GM21737 (cell line): ENCODE data around the gene ZNF444.
"Not testable (repeated sequence)": the region's sequence is repeated elsewhere in the genome, so short reads cannot be mapped to it uniquely, and the experiment has no call there.

Experiments used
- ATAC-seq: cut with Tn5 transposase; IDR thresholded peaks from one replicate; pipeline ENCODE4 v1.9.1; 2021; ENCODE audit warnings: mild to moderate bottlenecking, moderate library complexity; ENCODE audit not compliant: unreplicated experiment

The ZNF444 gene

DNA sequence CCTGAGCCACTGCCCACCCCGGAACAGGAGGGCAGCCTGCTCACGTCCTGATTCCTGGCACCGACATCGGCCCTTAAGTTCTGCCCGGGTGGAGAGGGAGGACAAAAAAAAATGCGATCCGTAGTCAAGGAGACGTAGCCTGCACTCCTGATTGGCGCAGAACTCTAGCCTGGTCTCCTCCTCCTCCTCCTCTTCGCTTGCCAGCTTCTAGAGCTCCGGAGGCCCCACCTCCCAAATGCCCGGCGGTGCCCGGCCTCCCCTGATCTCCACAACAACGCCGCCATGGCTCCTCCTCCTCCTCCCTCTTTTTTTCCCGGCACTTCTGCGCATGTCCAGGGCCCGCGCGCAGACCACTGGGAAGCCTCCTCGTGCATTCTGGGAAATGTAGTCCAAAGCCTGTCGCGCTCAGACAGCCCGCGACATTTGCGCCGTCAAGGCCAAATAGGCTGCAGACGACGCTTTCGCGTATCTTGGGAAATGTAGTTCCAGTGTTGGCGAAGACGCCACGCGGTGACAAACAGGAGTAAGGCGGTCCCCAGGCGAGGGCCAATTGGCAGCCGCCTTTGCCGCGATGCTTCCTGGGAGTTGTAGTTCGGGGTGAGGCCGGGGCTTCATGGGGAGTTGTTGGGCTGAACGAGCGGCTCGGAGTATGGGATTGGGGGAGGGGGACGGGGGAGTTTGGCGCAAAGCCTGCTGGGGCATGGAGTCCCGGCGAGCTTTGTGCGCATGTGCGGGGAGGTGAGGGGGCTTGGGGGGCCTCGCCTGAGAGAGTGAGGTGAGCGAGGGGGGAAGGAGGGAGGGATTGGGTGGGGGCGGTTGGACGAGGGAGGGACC is at the start of gene ZNF444:
Gene ZNF444 (plus strand): TSS at position 705 of the 834 bp plus-strand sequence. CDS start 5,625 bp downstream, outside the sequence.
- ATAC-seq: peak; percentile 88

- no peak for ATAC-seq
Measured at GRCh38 chr19:56091751-56092546, 49.1 kb upstream of the ZNF444 start.

DNA sequence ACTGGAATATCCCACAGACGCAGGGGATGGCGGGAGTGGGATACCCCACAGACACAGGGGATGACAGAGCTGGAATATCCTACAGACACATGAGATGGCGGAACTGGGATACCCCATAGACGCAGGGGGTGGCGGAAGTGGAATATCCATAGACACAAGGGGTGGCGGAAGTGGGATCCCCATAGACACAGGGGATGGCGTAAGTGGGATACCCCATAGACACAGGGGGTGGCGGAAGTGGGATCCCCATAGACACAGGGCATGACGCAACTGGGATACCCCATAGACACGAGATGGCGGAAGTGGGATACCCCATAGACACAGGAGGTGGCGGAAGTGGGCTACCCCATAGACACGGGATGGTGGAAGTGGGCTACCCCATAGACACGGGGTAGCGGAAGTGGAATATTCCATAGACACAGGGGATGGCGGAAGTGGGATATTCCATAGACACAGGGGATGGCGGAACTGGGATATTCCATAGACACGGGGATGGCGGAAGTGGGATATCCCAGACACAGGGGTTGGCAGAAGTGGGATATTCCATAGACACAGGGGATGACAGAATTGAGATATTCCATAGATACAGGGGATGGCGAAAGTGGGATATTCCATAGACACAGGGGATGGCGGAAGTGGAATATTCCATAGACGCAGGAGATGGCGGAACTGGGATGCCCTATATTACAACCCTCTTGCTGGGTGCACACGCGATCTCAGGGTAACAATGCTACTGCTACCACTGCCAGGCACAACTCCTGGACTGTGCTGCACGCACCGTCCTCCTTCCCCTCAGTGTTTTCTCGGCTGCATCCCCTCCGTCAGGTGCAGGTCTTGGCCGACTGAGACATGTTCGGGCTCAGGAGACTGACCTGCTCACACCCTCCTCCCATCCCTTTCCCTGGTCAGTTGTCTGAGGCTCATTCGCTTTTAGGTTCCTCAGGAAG is 48.1 kb upstream of the ZNF444 start:
- no peak for ATAC-seq

GRCh38 chr19:56094449-56094848 is 46.6 kb upstream of the ZNF444 start:
- ATAC-seq: no peak

DNA sequence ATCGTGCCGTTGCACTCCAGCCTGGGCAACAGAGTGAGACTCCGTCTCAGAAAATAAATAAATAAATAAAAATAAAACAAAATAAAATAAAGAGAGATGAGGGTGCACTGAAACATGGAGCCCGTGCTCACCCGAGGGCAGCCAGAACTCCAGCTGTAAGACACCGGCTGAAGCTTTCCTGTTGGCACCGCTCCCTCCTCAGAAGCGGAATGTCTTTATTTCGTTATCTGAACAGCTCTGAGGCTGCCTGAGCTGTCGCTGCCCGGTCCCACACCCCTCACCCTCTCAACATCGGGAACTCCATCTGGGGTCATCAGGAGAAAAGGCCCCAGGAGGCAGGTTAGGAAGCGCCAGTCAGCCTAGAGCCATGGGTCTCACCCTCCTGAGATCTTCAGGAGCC is 44.4 kb upstream of the ZNF444 start:
- no peak for ATAC-seq

- no peak for ATAC-seq
Measured at GRCh38 chr19:56097306-56097705, 43.8 kb upstream of the ZNF444 start.

- no peak for ATAC-seq
Measured at GRCh38 chr19:56097776-56098175, 43.3 kb upstream of the ZNF444 start.

DNA sequence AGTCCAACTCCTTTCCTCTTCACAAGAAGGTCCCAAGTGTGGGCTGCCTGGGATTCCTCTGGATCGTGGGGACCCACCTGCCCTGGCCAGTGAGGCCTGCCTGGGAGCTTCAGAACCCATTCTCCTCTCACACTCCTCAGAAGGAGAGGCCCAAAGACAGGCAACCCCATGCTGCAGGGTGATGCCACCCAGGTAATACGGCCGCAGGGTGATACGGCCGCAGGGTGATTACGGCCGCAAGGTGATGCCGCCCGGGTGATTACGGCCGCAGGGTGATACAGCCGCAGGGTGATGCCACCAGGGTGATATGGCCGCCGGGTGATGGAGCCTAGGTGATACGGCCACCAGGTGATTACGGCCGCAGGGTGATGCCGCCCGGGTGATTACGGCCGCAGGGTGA is 42.9 kb upstream of the ZNF444 start:
- not testable (repeated sequence) for ATAC-seq

DNA sequence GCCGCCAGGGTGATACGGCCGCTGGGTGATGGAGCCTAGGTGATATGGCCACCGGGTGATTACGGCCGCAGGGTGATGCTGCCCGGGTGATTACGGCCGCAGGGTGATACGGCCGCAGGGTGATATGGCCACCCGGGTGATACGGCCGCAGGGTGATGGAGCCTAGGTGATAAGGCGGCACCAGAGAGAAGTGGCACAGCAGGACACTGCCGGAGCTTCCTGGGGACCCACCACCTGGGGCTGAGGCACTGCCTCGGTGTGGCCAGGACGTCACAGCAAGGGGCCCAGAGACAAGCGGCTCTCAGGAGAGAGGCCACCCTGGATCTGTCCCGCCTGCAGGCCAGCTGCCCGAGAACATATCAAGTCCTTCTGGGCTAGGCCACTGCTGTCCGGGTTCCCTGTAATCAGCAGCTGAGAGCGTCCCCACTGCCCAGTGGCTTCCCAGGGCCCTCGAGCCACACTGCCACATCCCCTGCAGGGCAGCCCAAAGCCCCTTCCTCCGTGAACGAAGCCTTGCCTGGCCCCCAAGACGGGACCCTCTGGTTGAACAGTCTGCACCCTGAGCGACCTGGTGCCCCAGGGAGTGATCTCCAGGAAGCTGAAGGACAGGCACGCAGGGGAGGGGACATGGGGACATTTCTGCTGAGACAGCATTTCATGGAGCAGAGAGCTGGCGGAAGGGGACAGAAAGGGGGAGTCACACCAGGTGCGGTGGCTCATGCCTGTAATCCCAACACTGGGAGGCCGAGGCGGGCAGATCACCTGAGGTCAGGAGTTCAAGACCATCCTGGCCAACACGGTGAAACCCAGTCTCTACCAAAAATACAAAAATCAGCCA is 42.1 kb upstream of the ZNF444 start:
- no peak for ATAC-seq

DNA sequence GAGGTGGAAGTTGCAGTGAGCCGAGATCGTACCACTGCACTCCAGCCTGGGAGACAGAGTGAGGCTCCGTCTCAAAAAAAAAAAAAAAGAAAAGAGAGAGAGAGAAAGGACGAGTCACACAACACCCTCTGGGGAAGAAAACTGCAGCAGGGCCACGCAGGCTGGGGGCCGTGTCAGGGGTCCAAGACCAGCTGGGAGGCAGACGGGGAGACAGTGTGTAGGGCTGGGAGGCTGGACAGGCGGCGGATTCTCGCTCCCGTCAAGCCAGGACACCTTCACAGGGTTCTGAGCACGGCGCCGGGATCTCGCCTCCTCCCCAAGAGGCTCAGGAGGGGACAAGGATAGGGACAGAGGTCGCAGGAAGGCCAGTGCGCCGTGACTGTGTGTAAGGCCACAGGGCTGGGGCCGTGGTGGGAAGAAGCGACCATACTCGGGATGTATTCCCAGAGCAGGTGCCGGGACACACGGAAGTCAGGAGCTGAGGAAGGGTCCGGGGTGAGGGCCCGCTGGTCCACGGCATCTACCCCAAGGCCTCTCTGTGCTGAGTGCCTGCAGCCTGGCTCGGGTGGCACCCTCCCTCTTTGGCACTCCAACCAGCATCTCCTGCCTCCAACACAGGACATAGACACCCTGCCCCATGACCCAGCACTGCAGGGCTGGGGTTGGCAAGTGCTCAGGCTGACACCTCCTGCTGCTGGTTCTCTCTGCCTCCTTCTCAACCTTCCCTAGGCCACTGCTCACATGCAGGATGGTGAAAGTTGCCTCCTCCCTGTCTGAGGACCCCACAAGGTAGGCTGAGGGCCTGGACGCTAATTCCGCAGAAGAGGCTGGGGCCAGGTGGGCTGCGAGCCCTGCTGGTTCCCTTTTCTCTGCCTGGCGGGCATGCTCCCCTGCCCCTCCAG is 41.2 kb upstream of the ZNF444 start:
- ATAC-seq: no peak

GRCh38 chr19:56101095-56101494 is 40.0 kb upstream of the ZNF444 start:
- ATAC-seq: no peak

DNA sequence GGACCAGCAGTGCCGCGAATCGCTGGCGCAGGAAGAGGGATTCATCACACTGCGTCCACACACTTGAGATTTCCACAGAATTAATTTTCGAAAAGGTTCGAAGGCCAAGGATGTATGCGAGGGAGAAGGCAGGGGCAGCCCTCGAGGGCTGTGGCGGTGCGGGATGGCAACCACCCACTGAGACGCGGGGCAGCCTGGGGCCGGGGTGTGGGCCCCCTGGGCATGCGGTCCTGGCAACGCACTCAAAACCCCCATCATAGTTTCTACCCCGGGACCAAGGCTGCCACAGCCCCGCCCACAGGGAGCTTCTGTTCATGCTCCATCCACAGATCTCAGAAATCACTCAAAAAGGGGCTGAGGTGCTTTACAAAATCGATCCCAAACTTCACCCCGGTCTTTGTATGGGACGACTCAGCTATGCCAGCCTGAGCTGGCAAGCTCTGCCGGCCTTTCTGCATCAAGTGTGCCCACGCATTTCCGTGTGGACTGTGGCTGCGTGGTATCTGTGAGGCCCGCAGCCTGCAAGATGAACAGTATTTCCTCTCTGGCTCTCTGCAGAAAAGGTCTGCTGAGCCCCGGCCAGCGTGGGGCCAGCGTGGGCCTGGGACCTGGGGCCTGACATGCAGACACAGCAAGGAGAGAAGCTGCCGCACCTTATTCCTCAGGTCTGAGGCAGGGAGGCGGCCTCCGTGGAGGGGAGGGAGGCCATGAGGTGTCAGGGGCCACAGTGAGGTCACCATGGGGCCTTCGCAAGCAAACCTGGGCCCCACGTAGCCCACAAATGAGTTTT is 39.1 kb upstream of the ZNF444 start:
- no peak for ATAC-seq

DNA sequence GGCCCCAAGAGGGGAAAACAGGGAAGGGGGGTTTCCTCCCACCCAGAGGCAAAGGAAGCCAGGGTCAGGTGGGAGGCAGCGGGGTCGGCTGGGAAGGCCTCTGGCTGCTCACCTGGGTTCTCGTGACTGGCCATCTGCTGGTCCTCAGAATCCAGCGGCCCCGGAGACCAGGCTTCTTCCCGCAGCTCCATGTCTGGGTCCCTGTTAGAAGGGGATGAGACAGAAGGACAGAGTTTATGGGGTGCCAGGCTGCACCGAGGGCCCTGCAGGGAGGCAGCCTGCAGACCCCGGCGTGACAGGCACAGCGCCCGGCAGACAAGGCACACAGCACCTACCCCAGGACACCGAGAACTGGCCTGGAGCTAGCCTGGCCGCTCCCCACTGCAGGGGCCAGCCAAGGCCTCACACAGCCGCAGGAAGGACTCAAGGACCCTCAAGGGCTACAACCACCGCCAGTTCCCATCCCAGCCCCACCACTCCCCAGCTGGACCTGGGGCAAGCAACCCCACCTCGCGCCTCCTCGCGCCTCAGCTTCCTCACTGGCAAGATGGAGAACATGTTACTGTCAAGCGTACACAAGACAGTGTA is 38.0 kb upstream of the ZNF444 start:
- ATAC-seq: no peak

DNA sequence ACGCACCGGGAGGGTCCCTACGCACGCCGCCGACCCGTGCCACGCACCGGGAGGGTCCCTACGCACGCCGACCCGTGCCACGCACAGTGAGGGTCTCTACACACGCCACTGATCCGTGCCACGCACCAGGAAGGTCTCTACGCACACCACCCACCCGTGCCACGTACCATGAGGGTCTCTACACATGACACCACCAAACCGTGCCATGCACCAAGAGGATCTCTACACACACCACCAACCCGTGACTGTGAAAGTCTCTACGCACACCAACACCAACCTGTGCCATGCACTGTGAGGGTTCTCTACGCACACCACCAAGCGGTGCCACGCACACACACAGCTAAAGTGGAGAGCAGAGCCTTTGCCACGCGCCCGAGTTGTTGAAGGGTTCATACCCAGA is 36.7 kb upstream of the ZNF444 start:
- no peak for ATAC-seq

- no peak for ATAC-seq
Measured at GRCh38 chr19:56105090-56105701, 35.9 kb upstream of the ZNF444 start.

DNA sequence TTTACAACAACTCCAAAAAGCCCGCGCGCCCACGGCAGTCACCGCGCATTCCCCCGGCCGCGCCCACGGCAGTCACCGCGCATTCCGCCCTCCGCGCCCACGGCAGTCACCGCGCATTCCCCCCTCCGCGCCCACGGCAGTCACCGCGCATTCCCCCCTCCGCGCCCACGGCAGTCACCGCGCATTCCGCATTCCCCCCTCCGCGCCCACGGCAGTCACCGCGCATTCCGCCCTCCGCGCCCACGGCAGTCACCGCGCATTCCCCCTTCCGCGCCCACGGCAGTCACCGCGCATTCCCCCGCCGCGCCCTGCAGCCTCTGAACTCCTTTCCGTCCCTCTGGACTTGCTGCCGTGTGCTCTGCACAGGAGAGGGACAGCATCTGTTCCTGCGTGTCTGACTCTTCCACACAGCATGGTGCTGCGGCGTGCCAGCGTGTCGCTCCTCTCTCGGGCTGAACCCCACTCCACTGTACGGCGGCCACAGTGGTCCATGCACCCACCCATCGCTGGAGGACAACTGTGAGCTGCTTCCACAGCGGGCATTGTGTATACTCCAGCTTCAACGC is 35.2 kb upstream of the ZNF444 start:
- not testable (repeated sequence) for ATAC-seq

DNA sequence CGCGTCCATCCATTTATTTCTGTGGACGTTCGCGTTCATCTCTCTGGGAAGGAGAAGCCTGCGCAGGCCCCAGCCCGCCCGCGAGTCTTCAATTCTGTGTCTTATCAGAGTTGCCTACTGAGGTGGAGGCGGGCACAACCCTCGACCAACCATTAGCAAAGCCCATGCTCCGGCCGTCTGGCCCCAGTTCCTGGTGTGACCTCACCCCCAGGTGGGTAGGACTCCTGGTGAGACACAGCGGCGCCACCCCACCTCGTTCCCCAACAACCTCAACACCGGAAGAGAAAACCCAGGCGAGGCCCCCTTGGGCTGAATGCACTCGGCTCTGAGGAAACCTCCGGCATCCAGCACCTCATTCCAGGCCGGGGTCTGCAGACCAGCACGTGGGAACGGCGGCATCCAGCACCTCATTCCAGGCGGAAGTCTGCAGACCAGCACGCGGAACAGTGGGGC is 34.7 kb upstream of the ZNF444 start:
- no peak for ATAC-seq
